Panc1 (cell line): ENCODE measurements around the gene LRP1B. TPM values are rescaled to one million over a fixed set of nuclear protein-coding genes. Genes with fewer than 3 reads are reported as not detected.
A peak's percentile ranks its signal among the peaks of the same experiment; 100 is the strongest.

Source experiments
- ATAC-seq: fragments of 200-7000 bp; cut with Tn5 transposase; 2 replicates; pipeline ENCODE4 v1.9.1; 2020; ENCODE audit warnings: mild to moderate bottlenecking, moderate library complexity
- BruUV-seq: library from RNA; stranded (reverse); fragments of 400-500 nt; replicated peaks from 2 replicates; lab custom pipeline; 2021; lab: Mats Ljungman, UMichigan
- CTCF ChIA-PET: fragments of 300-600 bp; sonication (Branson Sonifier 250); formaldehyde crosslinking; loops from one replicate; lab custom pipeline; 2022; ENCODE audit warnings: antibody characterized with exemption; lab: Charles Lee
- POLR2A ChIA-PET: fragments of 300-600 bp; sonication (Branson Sonifier 250); formaldehyde crosslinking; loops from one replicate; lab custom pipeline; 2022; ENCODE audit warnings: antibody characterized with exemption; lab: Charles Lee
- DNase-seq: peaks from one replicate; pipeline ENCODE4 v3.0.0-alpha.2; 2010; ENCODE audit warnings: low read depth, low spot score
- H3K27ac ChIP-seq: 2 replicates; pipeline ENCODE4 v1.5.1; 2011; ENCODE audit warnings: mild to moderate bottlenecking, low read length, inconsistent platforms
- H3K27me3 ChIP-seq: fragments of 200-500 bp; sonication (Bioruptor generic); 2 replicates; pipeline ENCODE4 v1.6.0; 2014; ENCODE audit warnings: low read length, inconsistent platforms; ENCODE audit not compliant: control insufficient read depth, insufficient read depth
- H3K36me3 ChIP-seq: fragments of 200-500 bp; sonication (Bioruptor generic); 2 replicates; pipeline ENCODE4 v1.5.1; 2014; ENCODE audit warnings: inconsistent platforms, mild to moderate bottlenecking, low read length, moderate library complexity; ENCODE audit not compliant: control insufficient read depth, insufficient read depth
- H3K4me1 ChIP-seq: 2 replicates; pipeline ENCODE4 v1.5.1; 2011; ENCODE audit warnings: inconsistent platforms, mild to moderate bottlenecking, low read length, moderate library complexity; ENCODE audit not compliant: control insufficient read depth, insufficient read depth
- H3K4me3 ChIP-seq, 2 experiments: 2 replicates each; pipeline ENCODE4 v1.5.1; 2011 to 2012; ENCODE audit warnings: low read depth in 2 of 2, low read length in 2 of 2, mild to moderate bottlenecking in 2 of 2, inconsistent platforms in 1 of 2, moderate library complexity in 1 of 2
- H3K9me3 ChIP-seq: fragments of 200-500 bp; sonication (Bioruptor generic); 2 replicates; pipeline ENCODE4 v1.5.1; 2014; ENCODE audit warnings: low read depth, mild to moderate bottlenecking, inconsistent platforms, low read length, moderate library complexity; ENCODE audit not compliant: control insufficient read depth, insufficient read depth
- CTCF ChIP-seq: fragments of 450-650 bp; IDR thresholded peaks from 2 replicates; pipeline ENCODE4 v1.5.1; 2017; ENCODE audit warnings: mild to moderate bottlenecking
- POLR2AphosphoS5 ChIP-seq: IDR thresholded peaks from 2 replicates; pipeline ENCODE4 v1.6.1; 2012; ENCODE audit warnings: mild to moderate bottlenecking, low read depth, low read length, moderate library complexity
- REST ChIP-seq, 2 experiments: IDR thresholded peaks; 2 replicates each; pipeline ENCODE4 v1.6.1; 2011 to 2012; ENCODE audit warnings: low read depth in 2 of 2, control low read depth in 1 of 2, low read length in 1 of 2, mild to moderate bottlenecking in 1 of 2, moderate library complexity in 1 of 2; ENCODE audit not compliant: insufficient read depth in 1 of 2
- SIN3A ChIP-seq: IDR thresholded peaks from 2 replicates; pipeline ENCODE4 v1.6.1; 2012; ENCODE audit warnings: low read depth, mild to moderate bottlenecking, low read length, moderate library complexity, borderline replicate concordance; ENCODE audit not compliant: insufficient read depth
- TCF7L2 ChIP-seq: IDR thresholded peaks from 2 replicates; pipeline ENCODE4 v1.6.1; 2011; ENCODE audit warnings: mild to moderate bottlenecking, low read depth, low read length, inconsistent platforms
- in situ Hi-C: cut with HindIII; loops from 2 replicates; pipeline ENCODE4 v1.10.0; 2016; ENCODE audit warnings: low sequenced_read_pairs, low pct_unique_long_range_greater_than_20kb
- intact Hi-C: fragments of 100-400 bp; cut with micrococcal nuclease; formaldehyde crosslinking; loops from one replicate; pipeline ENCODE4 v1.10.0; 2022; ENCODE audit not compliant: unreplicated experiment
- total RNA-seq: library from RNA; stranded (reverse); gene quantifications from one replicate; pipeline ENCODE4 v1.2.1, GENCODE V29; 2021; ENCODE audit not compliant: unreplicated experiment

Gene LRP1B
- total RNA-seq, 1 experiment from 2014 or later, result 0.54 TPM

- no peak overlapping the region for H3K27ac ChIP-seq
- TF ChIP-seq CTCF (no peak), SIN3A (no peak), TCF7L2 (no peak), POLR2AphosphoS5 (no peak), REST (IDR thresholded peaks at IDR 0.05; ENCODE audit: insufficient read depth in 1 of 2, low read depth in 2 of 2, low read length in 1 of 2) (no peak)
- no peaks in the 10 kb centered on the region for H3K9me3 ChIP-seq
- no peak overlapping the region for H3K4me3 ChIP-seq
- DNase-seq (no peak), ATAC-seq (no peak)
- no TSS peak for BruUV-seq
- H3K4me1 ChIP-seq, result no peaks in the 10 kb centered on the region
- H3K36me3 ChIP-seq, result no peaks in the 10 kb centered on the region
- in situ Hi-C loops, result no loop called here
- CTCF ChIA-PET, result no interaction called here
- POLR2A ChIA-PET, result no interaction called here
- no peaks in the 10 kb centered on the region for H3K27me3 ChIP-seq
- intact Hi-C loops, result no loop called here
Observed at GRCh38 chr2:140504601-140505000, 1626.2 kb downstream of the LRP1B start.

- no peak for TF ChIP-seq POLR2AphosphoS5
- no peak for TF ChIP-seq REST (IDR thresholded peaks at IDR 0.05; ENCODE audit: insufficient read depth in 1 of 2, low read depth in 2 of 2, low read length in 1 of 2)
- TF ChIP-seq SIN3A, result no peak
- TF ChIP-seq TCF7L2, result no peak
- TF ChIP-seq CTCF, result no peak
- Histone ChIP-seq H3K4me1 (no peaks in the 10 kb centered on the region), H3K4me3 (no peak overlapping the region; a peak in 1 of 4 replicates), H3K36me3 (no peaks in the 10 kb centered on the region), H3K9me3 (no peaks in the 10 kb centered on the region), H3K27me3 (no peaks in the 10 kb centered on the region), H3K27ac (no peak overlapping the region)
- BruUV-seq, result no TSS peak
- intact Hi-C loops, result no loop called here
- in situ Hi-C loops, result no loop called here
- POLR2A ChIA-PET, result no interaction called here
- CTCF ChIA-PET, result no interaction called here
- ATAC-seq (no peak), DNase-seq (peak; percentile 27)
Observed at GRCh38 chr2:140502951-140503630, 1627.7 kb downstream of the LRP1B start.
